Omental fat pad (tissue), 4 donors: Measurements from ENCODE around the gene TMEM190. TPM values are rescaled to one million over a fixed set of nuclear protein-coding genes. Genes with fewer than 3 reads are reported as not detected.

Experiments
- ATAC-seq: fragments of 150-250 bp; one replicate; pipeline ENCODE4 v1.9.1; 2016; ENCODE audit warnings: mild to moderate bottlenecking, moderate library complexity; ENCODE audit not compliant: low FRiP score
- DNase-seq: peaks from one replicate; pipeline ENCODE4 v3.0.0-alpha.2; 2019; ENCODE audit warnings: low spot score
- total RNA-seq, 4 donors: library from RNA; depleted of rRNA; stranded (reverse); fragments of >200 nt; gene quantifications; one replicate each; pipeline ENCODE4 v1.1.0, GENCODE V29; 2016
- TF ChIP-seq, protein P1 (sequence below), 3 donors: fragments of 450-650 bp; IDR thresholded peaks; one replicate each; pipeline ENCODE4 v1.5.1; 2016 to 2017; ENCODE audit warnings: antibody characterized with exemption in 3 of 3, mild to moderate bottlenecking in 3 of 3, moderate library complexity in 2 of 3

TMEM190 gene
- total RNA-seq, 4 donors from 2014 or later = not detected

DNA sequence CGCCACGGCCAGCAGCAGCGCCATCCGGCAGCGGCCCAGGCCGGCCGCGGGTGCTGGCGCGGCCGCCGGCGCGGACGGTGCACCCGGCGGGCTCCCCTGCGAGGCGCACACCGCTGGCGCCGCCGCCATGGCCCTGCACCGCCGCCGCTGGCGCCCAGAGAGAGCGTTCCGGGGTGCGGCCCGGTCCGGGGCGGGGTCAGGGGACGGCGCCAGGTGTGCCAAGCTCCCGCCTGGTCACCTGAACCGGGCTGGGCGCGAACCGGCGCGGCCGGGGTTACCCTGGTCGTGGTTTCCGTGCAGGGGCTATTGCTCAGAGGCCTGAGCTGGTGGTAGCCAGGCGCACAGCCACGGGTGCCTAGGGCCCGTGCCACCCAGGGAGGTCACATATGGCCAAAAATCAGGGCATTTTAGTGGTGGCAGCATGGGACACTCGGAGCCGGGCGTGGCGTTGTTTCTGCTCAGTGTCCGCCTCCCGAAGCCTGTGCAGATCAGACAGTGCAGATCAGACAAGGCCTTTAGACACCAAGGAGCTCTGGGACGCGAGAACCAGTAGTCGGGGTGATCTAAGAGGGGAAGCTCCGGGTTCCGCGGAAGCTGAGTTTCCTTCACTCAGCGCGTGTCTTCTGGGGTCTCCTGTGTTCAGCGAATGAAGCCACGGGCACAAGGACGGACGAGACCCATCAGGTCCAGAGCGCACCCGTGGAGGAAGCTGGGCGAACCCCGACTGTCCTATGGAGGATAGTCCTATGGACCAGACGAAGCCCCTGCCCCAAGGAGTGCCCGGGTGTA is 7.7 kb downstream of the TMEM190 start, which contains the start of gene TMEM238:
Gene TMEM238 (minus strand): TSS at position 162 of the 789 bp plus-strand sequence. CDS start 33 bp downstream, at position 129.
- ATAC-seq (peak; percentile 1), DNase-seq (no peak)
- TF ChIP-seq, protein P1, sequence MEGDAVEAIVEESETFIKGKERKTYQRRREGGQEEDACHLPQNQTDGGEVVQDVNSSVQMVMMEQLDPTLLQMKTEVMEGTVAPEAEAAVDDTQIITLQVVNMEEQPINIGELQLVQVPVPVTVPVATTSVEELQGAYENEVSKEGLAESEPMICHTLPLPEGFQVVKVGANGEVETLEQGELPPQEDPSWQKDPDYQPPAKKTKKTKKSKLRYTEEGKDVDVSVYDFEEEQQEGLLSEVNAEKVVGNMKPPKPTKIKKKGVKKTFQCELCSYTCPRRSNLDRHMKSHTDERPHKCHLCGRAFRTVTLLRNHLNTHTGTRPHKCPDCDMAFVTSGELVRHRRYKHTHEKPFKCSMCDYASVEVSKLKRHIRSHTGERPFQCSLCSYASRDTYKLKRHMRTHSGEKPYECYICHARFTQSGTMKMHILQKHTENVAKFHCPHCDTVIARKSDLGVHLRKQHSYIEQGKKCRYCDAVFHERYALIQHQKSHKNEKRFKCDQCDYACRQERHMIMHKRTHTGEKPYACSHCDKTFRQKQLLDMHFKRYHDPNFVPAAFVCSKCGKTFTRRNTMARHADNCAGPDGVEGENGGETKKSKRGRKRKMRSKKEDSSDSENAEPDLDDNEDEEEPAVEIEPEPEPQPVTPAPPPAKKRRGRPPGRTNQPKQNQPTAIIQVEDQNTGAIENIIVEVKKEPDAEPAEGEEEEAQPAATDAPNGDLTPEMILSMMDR (IDR thresholded peaks at IDR 0.05) = no peak

DNA sequence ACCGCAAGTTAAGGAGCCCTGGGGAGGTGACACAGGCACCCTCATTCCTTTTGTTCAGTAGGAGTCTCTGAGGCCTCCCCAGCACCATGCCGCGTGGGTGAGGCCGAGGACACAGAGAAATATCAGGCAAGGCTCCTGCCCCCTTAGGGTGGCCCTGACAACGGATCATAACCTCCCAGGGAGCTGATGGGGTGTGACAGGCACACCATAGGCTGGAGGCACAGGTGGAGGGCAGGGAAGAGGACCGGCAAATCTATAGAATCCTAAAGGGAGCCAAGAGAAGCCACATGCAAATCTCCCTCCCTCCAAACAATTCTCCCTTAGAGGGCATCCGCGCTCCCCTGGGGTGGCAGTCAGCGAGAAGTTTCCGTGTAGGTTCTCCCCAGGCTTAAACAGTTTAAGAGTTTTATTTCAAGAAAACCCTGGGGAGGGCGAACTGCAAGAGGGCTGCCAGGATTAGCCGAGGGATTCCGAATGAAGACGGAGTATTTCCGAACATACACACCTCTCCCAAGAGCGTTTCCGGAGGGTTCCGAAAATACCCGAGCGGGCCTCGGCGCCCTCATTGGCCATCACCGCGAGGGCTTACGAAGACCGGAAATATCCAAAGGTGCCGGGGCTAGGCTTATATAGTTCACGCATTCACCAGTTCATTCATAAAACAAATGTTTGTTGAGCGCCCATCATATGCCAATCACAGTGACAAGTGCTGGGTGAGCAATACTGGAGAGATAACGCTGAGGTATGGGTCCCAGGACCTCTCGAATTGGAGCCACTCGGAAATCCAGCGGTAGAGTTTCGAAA is 8.5 kb downstream of the TMEM190 start:
- peak; percentile 91 for DNase-seq
- TF ChIP-seq, protein P1 (IDR thresholded peaks at IDR 0.05) = no peak
- peak; percentile 78 for ATAC-seq

DNA sequence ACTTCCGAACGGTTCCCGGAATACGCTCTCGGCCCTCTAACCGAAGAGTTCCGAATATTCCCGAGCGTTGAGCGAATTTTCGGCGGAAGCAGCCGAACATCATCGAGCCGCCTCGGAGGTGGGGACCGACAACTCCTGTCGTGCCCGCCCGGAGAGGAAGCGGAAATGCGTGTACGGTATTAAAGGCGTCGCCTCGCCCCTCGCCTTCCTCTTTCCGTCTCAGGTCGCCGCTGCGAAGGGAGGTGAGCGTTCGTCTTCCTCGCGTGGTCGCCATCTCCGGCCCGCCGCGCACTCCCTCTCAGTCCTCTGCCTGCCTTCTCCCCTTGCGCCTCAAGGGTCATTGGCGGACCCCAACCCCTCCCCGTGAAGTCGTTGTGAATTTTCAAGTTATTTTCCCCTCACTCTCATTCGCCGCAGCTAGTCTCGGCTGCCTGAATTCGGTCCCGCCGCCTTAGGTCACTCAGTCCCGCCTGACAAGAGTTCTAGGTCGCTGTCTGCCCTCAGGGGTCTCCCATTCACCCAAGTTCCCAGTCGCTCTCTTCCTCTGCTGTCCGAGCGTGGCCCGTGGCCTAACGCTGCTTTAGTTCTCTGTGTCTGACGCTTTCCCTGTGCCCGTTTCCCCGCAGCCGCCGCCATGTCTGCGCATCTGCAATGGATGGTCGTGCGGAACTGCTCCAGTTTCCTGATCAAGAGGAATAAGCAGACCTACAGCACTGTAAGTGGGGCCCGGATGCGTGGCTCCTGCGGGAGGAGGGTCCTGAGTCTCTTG is 9.3 kb downstream of the TMEM190 start, which contains the start of gene RPL28:
Gene RPL28 (plus strand): TSS at position 209 of the 769 bp plus-strand sequence. CDS start 426 bp downstream, at position 635.
- ATAC-seq = peak; percentile 87
- TF ChIP-seq, protein P1 (IDR thresholded peaks at IDR 0.05) = no peak
- peak; percentile 94 for DNase-seq

DNA sequence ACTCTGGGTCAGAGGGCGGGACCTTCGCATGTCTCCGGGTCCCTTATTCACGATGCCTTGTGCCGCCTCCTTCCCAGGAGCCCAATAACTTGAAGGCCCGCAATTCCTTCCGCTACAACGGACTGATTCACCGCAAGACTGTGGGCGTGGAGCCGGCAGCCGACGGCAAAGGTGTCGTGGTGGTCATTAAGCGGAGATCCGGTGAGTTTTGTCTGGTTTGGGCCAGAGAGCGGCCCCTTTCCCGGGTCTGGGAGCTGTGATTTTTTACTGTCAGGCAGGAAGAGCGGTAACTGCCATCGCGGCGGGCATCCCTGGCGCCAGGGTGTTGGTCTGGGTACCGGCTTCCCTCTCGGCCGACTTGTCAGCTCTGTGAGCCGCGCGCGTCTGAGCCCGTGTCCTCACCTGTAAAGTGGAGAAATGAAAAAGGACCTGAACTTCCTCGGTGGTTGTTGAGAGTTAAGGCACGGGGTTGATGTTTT is 9.9 kb downstream of the TMEM190 start:
- TF ChIP-seq, protein P1 (IDR thresholded peaks at IDR 0.05) = no peak
- DNase-seq (no peak), ATAC-seq (no peak)

DNA sequence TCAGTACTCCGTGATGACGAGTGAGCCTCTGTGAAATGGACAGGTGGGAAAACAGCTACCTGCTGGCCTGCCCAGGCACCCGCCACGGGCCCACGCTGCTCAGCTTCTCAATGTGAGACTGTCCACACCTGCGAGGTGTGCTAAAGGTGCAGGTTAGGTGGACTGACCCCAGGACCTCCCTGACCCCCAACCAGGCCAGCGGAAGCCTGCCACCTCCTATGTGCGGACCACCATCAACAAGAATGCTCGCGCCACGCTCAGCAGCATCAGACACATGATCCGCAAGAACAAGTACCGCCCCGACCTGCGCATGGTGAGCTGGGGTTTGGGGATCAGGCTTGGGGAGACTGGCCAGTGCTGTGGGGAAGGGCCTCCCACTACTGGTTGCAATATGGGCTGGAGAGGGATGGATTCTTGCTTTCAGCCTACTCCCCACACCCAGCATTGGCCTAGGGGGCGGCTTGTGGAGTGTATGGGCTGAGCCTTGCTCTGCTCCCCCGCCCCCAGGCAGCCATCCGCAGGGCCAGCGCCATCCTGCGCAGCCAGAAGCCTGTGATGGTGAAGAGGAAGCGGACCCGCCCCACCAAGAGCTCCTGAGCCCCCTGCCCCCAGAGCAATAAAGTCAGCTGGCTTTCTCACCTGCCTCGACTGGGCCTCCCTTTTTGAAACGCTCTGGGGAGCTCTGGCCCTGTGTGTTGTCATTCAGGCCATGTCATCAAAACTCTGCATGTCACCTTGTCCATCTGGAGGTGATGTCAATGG is 11.3 kb downstream of the TMEM190 start:
- TF ChIP-seq, protein P1 (IDR thresholded peaks at IDR 0.05) = no peak
- ATAC-seq (no peak), DNase-seq (no peak)
